TTC549 (cell line): ENCODE data around the gene NEK5.
"Not testable (repeated sequence)": the region's sequence is repeated elsewhere in the genome, so short reads cannot be mapped to it uniquely, and the experiment has no call there.

Experiments used
- FAIRE-seq: peaks from 2 replicates; lab custom pipeline; 2012; peaks lifted over from hg19 to GRCh38; lab: Jason Lieb, UNC

The NEK5 gene, protein sequence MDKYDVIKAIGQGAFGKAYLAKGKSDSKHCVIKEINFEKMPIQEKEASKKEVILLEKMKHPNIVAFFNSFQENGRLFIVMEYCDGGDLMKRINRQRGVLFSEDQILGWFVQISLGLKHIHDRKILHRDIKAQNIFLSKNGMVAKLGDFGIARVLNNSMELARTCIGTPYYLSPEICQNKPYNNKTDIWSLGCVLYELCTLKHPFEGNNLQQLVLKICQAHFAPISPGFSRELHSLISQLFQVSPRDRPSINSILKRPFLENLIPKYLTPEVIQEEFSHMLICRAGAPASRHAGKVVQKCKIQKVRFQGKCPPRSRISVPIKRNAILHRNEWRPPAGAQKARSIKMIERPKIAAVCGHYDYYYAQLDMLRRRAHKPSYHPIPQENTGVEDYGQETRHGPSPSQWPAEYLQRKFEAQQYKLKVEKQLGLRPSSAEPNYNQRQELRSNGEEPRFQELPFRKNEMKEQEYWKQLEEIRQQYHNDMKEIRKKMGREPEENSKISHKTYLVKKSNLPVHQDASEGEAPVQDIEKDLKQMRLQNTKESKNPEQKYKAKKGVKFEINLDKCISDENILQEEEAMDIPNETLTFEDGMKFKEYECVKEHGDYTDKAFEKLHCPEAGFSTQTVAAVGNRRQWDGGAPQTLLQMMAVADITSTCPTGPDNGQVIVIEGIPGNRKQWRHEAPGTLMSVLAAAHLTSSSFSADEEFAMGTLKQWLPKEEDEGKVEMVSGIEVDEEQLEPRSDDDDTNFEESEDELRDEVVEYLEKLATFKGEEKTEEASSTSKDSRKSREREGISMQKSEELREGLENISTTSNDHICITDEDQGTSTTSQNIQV

DNA sequence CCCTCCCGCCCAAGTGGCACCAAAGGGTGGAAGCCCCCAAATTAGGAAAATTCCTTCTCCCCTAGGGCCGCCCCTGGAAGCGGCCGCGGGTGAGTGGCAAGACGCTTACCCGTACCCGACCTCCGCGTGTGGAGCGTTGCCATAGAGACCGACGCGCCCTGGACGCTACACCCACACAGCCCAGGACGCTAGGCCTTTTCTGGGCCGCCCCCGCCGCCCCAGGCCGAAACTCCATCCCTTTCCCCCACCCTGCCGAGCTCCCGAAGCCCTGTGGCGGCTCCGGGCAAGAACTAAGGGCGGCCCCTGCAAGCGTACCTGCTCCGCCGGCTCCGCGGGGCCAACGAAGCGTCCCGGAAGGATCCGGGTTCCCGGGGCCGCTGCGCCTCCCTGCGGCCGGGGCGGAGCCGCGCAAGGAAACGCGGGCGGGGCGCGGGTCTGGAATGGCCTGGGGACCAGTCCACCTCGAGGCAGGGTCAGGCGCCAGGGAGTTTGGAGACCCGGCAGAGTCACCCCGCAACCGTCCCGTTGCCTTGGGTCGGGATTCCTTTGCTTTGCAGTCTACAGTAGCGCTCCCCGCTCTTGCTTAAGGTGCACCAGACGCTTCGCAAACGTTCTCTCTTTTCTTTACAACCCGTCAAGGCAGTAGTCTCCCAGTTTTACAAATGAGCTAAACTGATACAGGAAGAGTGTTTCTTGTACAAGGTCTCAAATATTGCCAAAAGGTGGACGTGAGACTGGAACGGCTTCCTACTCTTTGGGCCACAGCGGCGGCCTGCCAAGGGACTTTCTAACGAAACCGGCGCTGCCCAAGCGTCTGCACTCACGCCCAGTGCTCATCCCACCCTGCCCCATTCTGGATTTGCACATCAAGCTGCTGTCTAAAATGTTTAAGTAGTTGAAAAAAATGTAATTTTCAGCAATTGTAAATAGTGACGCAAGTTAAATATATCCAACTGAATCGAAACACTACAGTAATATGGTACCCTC is at the start of gene NEK5:
NEK5 (minus strand) TSS at position 360 of the 987 bp plus-strand sequence. CDS start 1,591 bp downstream, outside the sequence.
- FAIRE-seq, result no peak

DNA sequence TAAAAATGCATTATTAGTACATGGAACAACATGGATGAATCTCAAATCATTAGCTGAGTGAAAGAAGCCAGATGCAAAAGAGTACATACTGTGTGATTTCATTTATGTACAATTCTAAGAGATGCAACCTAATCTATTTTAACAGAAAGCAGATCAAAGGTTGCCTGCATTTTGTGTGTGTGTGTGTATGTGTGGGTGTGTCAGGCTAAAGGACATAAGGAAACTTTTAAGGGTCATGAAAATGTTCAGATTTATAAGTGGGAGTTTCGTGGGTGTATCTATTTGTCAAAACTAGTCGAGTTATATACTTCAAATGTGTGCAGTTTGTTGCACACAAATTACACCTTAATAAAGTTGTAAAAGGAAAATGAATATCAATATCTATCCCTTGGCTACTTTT is 48.4 kb upstream of the NEK5 start:
- FAIRE-seq, result no peak

GRCh38 chr13:52173970-52174369 is 45.1 kb upstream of the NEK5 start:
- FAIRE-seq, result not testable (repeated sequence)

DNA sequence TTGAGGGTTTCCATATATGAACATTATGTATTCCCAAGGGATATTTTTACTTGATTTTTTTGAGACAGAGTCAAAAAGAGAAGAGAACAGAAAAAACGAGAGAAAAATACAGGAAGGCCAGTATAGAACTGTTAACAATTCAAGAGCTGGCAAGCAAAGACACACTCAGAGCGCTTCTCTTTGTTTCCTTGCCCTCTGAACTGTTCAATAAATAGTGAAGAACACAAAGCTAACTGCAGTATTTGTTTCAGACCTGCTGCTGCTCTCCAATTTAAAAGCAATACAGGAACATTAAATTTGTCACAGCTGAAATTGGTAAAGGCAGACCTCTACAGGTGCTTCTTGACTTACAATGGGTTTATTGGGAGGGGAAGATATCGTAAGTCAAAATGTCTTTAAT is 44.5 kb upstream of the NEK5 start:
- no peak for FAIRE-seq

DNA sequence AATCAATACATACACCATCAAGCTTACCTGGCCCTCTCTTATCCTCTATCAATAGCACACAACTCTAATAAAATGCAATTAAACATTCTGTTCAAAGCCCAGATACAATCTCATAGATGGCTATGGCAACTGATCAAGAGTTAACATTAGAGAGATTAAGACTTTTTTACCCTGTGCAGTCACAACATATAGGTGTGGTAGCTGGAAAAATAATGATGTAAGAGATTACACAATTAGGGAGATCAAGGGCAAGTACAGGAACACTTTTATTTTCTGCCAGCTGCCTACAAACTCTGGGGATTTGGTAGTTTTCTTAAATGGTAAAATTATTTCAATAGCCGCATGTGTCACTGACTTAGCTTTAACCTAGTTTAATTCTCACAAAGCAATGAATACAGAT is 42.8 kb upstream of the NEK5 start:
- peak; percentile 25 for FAIRE-seq

GRCh38 chr13:52170828-52171391 is 42.0 kb upstream of the NEK5 start:
- FAIRE-seq, result not testable (repeated sequence)

DNA sequence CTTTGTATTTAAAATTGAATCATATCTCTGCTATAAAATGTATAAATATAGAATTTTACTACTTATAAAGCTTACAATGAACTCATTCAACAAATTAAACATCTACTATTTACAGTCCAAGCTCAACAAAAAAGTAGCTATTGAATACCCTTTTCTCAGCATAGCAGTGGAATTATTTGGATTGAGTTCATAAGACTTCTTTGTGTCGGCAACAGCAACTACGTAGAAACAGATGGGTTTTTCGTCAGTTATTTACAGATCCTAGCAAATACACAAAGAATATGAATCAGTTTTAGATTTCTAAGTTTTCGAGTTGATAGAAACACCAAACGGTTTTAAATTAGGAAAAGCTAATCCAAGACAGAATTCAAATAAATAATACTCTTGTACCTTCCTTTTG is 41.0 kb upstream of the NEK5 start:
- FAIRE-seq, result no peak

DNA sequence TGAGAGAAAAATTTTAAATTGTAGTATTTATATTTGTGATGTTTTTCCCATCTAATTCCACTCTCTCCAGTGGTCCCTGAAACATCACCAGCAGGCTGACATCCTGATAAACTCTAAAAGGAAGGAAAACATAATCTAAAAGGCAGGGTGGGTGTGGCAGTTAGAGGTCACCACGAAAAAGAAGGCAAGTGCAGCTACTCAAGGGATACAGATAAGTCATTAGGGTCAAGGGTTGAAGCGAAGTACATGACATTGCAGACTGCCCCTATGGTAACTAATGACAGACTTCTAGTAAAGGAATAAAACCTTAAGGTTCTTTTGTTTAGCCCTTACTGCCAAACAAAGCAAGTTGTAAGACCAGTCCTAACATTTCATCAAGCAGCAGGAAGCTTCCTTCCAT is 36.5 kb upstream of the NEK5 start:
- FAIRE-seq, result no peak

- no peak for FAIRE-seq
Observed at GRCh38 chr13:52164989-52165388, 36.1 kb upstream of the NEK5 start.

DNA sequence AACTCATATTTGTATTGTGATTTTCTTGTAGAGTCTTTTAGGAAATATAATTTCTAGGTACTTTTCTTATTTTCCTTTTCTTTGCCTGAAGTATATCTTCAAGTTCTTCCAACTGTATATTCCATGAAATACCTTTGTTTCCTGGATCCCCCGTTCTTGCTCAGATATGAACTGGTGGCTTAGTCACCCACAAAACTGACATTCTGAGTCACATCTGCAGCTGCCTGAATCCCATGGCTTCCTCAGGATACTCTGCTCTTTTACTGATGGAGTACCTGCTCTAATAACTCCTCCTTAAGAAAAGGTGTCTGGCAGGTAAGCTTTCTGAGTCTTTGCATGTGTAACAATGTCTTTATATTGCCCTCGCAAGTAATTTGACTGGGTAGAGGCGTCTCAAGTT is 35.0 kb upstream of the NEK5 start:
- FAIRE-seq, result not testable (repeated sequence)

- FAIRE-seq, result no peak
Observed at GRCh38 chr13:52162279-52163101, 33.6 kb upstream of the NEK5 start.

DNA sequence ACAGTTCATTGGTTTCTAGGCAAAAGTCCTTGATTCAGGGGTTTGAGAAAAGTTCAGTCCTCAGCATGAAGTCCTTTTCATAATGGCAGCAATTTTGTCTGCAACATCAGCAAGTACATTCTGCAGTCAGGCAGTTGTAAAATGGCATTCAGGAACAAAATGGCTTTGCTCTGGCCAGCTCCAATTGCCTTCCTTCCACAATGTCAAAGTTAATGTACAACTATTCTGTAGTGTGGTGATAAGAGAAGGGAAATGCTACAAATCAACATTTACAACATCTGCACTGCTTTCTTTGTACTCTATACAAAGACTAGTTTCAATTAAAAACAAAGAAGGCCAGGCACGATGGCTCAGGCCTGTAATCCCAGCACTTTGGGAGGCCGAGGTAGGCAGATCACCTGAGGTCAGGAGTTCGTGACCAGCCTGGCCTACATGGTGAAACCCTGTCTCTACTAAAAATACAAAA is 32.3 kb upstream of the NEK5 start:
- no peak for FAIRE-seq

DNA sequence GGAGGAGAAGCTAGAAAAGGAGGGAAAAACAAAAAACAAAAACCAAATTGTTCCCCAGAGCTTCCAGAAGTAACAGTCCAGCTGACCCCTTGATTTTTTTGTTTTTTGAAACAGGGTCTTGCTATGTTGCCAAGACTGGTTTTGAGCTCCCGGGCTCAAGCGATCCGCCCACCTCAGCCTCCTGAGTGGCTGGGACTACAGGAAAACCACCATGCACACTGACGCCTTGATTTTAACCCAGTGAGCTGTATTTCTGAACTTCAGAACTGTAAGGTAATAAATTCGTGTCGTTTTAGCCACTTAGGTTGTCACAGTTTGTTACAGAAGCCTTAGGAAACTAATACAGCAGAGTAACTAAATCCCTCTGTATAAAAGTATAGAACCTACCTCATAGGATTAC is 31.6 kb upstream of the NEK5 start:
- FAIRE-seq, result no peak

DNA sequence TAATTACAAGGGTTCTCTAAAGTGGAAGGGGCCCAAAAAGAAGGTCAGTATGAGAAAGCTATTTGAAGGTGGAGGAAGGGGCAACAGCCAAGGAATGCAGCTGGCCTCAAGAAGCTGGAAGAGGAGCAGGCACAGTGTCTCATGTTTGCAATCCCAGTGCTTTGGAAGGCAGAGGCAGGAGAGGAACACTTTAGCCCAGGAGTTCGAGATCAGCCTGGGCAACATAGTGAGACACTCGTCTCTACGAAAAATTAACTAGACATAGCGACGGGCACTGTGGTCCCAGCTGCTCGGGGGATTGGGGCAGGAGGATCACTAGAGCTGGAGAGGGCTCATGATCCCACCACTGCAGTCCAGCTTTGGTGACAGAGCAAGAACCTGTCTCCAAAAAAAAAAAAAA is 31.2 kb upstream of the NEK5 start:
- no peak for FAIRE-seq

GRCh38 chr13:52159159-52159982 is 30.5 kb upstream of the NEK5 start, which contains the start of gene NEK3:
TSS of gene NEK3 (minus strand) at chr13:52159597. CDS start at chr13:52156191, 3,406 bp downstream.
- no peak for FAIRE-seq

DNA sequence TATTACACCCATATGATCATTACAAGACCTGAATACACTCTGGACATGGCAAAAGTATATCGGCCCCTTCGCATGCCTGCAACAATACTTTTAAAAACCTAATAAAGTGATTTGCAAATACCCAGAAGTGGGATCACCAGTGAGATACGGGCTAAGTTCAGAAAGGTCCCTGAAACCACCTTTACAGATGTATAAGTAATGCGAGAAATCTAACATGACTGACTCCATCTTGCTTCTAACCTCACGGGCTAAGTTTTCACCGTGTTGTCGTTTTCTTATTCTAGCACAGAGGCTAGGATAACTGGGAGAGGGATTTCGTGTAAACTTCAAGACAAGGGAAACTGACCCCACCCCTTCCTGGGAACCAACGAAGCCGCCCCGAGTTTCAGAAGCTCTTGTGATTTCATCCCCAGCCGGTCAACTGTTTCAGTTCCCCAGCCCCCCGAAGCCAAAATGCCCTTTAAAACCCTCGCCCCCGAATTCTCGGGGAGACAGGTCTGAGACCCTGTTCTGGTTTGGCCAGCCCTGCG is 29.8 kb upstream of the NEK5 start:
- FAIRE-seq, result no peak

- FAIRE-seq, result no peak
Observed at GRCh38 chr13:52156724-52157261, 27.9 kb upstream of the NEK5 start.

DNA sequence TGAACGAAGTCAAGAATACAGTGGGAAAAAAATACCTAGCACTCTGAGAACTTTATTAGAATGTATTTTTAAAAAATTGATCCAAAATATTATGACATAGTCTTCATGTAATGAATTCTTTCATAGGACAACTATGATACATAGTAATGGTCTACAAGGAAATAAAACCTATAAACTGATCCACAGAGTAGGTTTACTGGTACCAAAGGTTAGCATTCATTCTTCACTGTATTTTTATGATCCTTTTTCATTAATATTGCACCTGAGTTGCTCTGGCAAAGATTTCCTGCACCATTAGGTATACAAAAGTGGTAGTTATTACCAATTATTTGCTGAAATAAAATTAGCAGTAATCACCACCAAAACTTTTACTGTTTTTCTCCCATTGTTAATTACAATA is 26.3 kb upstream of the NEK5 start:
- FAIRE-seq, result no peak

DNA sequence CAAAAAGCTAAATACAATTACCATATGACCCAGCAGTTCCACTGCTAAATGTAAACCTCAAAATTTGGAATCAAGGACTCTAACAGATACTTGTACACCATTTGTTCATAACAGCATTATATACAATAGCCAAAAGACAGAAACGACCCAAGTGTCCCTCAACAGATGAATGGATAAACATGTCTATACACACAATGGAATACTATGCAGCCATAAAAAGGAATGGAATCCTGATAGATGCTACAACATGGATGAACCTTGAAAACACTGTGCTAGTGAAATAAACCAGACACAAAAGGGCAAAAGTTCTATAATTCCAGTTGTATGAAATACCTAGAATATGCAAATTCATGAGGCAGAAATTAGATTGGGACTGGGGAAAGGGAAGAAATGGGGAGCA is 18.4 kb upstream of the NEK5 start:
- no peak for FAIRE-seq
